ENCODE results near the gene CPD. TPM values are rescaled to one million over a fixed set of nuclear protein-coding genes. Genes with fewer than 3 reads are reported as not detected.

Gene CPD
- polyA plus RNA-seq, 2 of the 4 experiments (the other 2 are of a cell fraction) = 22.4 to 83.3 TPM

GRCh38 chr17:30495586-30495985 lies 116.9 kb downstream of the CPD start (continued):
- TF ChIP-seq PHF8 (IDR thresholded peaks at IDR 0.05; ENCODE audit: borderline replicate concordance, low read depth) (no peak), SREBF2 (IDR thresholded peaks at IDR 0.05) (no peak), E2F6 (IDR thresholded peaks at IDR 0.05; ENCODE audit: borderline replicate concordance, low read depth) (no peak), HES2 (IDR thresholded peaks at IDR 0.05) (no peak)

GRCh38 chr17:30503558-30503957 lies 124.8 kb downstream of the CPD start:
- H3K27ac ChIP-seq = no peak overlapping the region
- no peak overlapping the region for H3K4me3 ChIP-seq
- no peak overlapping the region for H3K4me2 ChIP-seq
- H3K4me1 ChIP-seq = no peaks in the 10 kb centered on the region
- ChIA-PET POLR2A (no interaction called here), CTCF (no interaction called here)
- no peaks in the 10 kb centered on the region for H3K9me3 ChIP-seq
- TF ChIP-seq HOXA7 (CRISPR knock-in tag; IDR thresholded peaks at IDR 0.05) (no peak), CHD2 (IDR thresholded peaks at IDR 0.05; ENCODE audit: low read length, partially characterized antibody) (no peak)
- 87% methylated on average over 4 of the region's 4 CpGs for WGBS (ENCODE audit: missing lambda C conversion rate)
- ATAC-seq (0 out of 6 replicates have a peak, but pooled peaks of 1 of the 2 experiments have one; percentile 43), FAIRE-seq (no peak), DNase-seq (ENCODE audit: low read depth in 1 of 2, low spot score in 1 of 2) (no peak)

- no peak for FAIRE-seq
- POLR2A ChIA-PET = no interaction called here
- Histone ChIP-seq H3K4me3 (no peak overlapping the region), H3K4me2 (no peak overlapping the region), H3K9me3 (no peaks in the 10 kb centered on the region), H3K4me1 (no peaks in the 10 kb centered on the region), H3K27ac (no peak overlapping the region)
- DNase-seq (ENCODE audit: low read depth in 1 of 2, low spot score in 1 of 2) = no peak
- WGBS (ENCODE audit: missing lambda C conversion rate) = 95% methylated on average over 6 of the region's 6 CpGs
- no peak for ATAC-seq
- TF ChIP-seq MAFK (IDR thresholded peaks at IDR 0.05; ENCODE audit: partially characterized antibody) (no peak), GATA3 (IDR thresholded peaks at IDR 0.05; ENCODE audit: borderline replicate concordance) (no peak), RAD21 (conservative IDR thresholded peaks at IDR 0.05 in 1 of 2, IDR thresholded peaks at IDR 0.05 in 1 of 2) (no peak), MAX (IDR thresholded peaks at IDR 0.05) (no peak)
- CTCF ChIA-PET = interaction anchor here (1.5 to 1.7 kb wide), 2 partner anchors 9 to 381 kb away, joined by 3 to 5 read pairs; no protein-coding TSS in a partner anchor
Observed at GRCh38 chr17:30505868-30506417, 127.2 kb downstream of the CPD start.

- ATAC-seq (no peak), DNase-seq (ENCODE audit: low read depth in 1 of 2, low spot score in 1 of 2) (no peak), FAIRE-seq (no peak)
- H3K4me3 ChIP-seq = no peak overlapping the region
- ChIA-PET POLR2A (no interaction called here), CTCF (interaction anchor here (1.5 kb wide), 1 partner anchor 9 kb away, joined by 5 read pairs; no protein-coding TSS in a partner anchor)
- no peaks in the 10 kb centered on the region for H3K4me1 ChIP-seq
- WGBS (ENCODE audit: missing lambda C conversion rate) = 88% methylated on average over 1 of the region's 1 CpG
- H3K9me3 ChIP-seq = no peaks in the 10 kb centered on the region
- no peak overlapping the region for H3K27ac ChIP-seq
- TF ChIP-seq MAX (IDR thresholded peaks at IDR 0.05) (no peak), GATA3 (IDR thresholded peaks at IDR 0.05; ENCODE audit: borderline replicate concordance) (no peak), CTCF (IDR thresholded peaks at IDR 0.05) (no peak), HOXB5 (CRISPR knock-in tag; IDR thresholded peaks at IDR 0.05) (no peak), RFX5 (IDR thresholded peaks at IDR 0.05) (no peak), RCOR1 (IDR thresholded peaks at IDR 0.05; ENCODE audit: low read depth, low read length) (no peak), JUNB (IDR thresholded peaks at IDR 0.05) (no peak), KDM5A (IDR thresholded peaks at IDR 0.05) (no peak), RARB (CRISPR knock-in tag; IDR thresholded peaks at IDR 0.05) (no peak), HDAC2 (IDR thresholded peaks at IDR 0.05) (no peak), EHF (CRISPR knock-in tag; IDR thresholded peaks at IDR 0.05) (no peak), HMGXB4 (CRISPR knock-in tag; IDR thresholded peaks at IDR 0.05; ENCODE audit: borderline replicate concordance) (no peak), FOXS1 (CRISPR knock-in tag; IDR thresholded peaks at IDR 0.05) (no peak), NR3C1 (IDR thresholded peaks at IDR 0.05) (no peak), HES2 (IDR thresholded peaks at IDR 0.05) (no peak)
- no peak overlapping the region for H3K4me2 ChIP-seq
Observed at GRCh38 chr17:30506481-30506880, 127.8 kb downstream of the CPD start.
